Effector memory CD4-positive, alpha-beta T cell (primary cell): Measurements from ENCODE around the gene EIF4G3.

Experiments
- DNase-seq, 3 donors: peaks; one replicate each; pipeline ENCODE4 v3.0.0-alpha.2; 2020
- H3K27ac ChIP-seq: 2 replicates; pipeline ENCODE4 v1.7.0; 2013; ENCODE audit warnings: mild to moderate bottlenecking, low read length, moderate library complexity; ENCODE audit not compliant: insufficient read depth, poor library complexity, severe bottlenecking
- H3K27me3 ChIP-seq: replicated peaks from 2 replicates; pipeline ENCODE4 v1.7.0; 2013; ENCODE audit warnings: mild to moderate bottlenecking, low read length; ENCODE audit not compliant: insufficient read depth, control insufficient read depth, poor library complexity, severe bottlenecking
- H3K36me3 ChIP-seq: 2 replicates; pipeline ENCODE4 v1.7.0; 2013; ENCODE audit warnings: mild to moderate bottlenecking, low read length, moderate library complexity; ENCODE audit not compliant: control insufficient read depth, insufficient read depth
- H3K4me1 ChIP-seq: 2 replicates; pipeline ENCODE4 v1.7.0; 2013; ENCODE audit warnings: low read length, mild to moderate bottlenecking; ENCODE audit not compliant: control insufficient read depth, insufficient read depth, poor library complexity, severe bottlenecking
- H3K4me3 ChIP-seq: 2 replicates; pipeline ENCODE4 v1.7.0; 2013; ENCODE audit warnings: low read length, low read depth, mild to moderate bottlenecking; ENCODE audit not compliant: insufficient read depth, poor library complexity, severe bottlenecking
- H3K9me3 ChIP-seq: 2 replicates; pipeline ENCODE4 v1.7.0; 2013; ENCODE audit warnings: mild to moderate bottlenecking, low read length, moderate library complexity; ENCODE audit not compliant: control insufficient read depth

Gene EIF4G3

GRCh38 chr1:20988943-20989342 is 187.8 kb downstream of the EIF4G3 start:
- Histone ChIP-seq H3K4me3 (no peak overlapping the region), H3K27ac (no peak overlapping the region), H3K9me3 (no peaks in the 10 kb centered on the region), H3K4me1 (no peaks in the 10 kb centered on the region), H3K36me3 (no peaks in the 10 kb centered on the region), H3K27me3 (no peaks in the 10 kb centered on the region)
- DNase-seq = no peak

DNA sequence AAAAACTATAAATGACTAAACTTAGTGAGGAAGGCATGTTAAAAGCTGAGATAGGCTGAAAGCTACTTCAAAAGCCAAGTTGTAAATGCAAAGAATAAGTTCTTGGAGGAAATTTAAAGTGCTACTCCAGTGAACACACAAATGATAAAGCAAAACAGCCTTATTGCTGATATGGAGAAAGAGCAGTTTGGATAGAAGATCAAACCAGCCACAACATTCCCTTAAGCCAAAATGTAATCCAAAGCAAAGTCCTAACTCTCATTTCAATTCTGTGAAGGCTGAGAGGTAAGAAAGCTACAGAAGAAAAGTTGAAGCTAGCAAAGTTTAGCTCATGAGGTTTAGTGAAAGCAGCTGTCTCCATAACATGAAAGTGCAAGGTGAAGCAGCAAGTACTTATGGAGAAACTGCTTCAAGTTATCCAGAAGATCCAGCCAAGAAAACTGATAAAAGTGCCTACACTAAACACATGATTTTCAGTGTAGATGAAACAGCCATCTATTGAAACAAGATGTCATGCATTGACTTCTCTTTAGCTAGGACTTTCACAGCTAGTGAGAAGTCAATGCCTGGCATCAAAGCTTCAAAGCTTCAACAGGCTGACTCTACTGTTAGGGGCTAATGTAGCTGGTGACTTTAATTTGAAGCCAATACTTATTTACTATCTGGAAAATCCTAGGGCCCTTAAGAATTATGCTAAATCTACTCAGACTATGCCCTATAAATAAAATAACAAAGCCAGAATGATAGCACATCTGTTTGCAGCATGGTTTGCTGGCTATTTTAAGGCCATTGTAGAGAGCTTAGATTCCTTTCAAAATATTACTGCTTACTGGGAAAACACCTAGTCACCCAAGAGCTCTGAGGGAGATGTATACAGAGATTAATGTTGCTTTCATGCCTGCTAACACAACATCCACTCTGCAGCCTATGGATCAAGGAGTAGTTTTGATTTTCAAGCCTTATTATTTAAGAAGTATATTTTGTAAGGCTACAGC is 188.6 kb downstream of the EIF4G3 start:
- no peak overlapping the region for H3K27ac ChIP-seq
- H3K4me3 ChIP-seq = no peak overlapping the region
- no peaks in the 10 kb centered on the region for H3K27me3 ChIP-seq
- no peaks in the 10 kb centered on the region for H3K9me3 ChIP-seq
- no peaks in the 10 kb centered on the region for H3K4me1 ChIP-seq
- no peaks in the 10 kb centered on the region for H3K36me3 ChIP-seq
- no peak for DNase-seq

GRCh38 chr1:20983297-20983889 is 193.3 kb downstream of the EIF4G3 start:
- Histone ChIP-seq H3K4me1 (no peaks in the 10 kb centered on the region), H3K4me3 (no peak overlapping the region), H3K9me3 (no peaks in the 10 kb centered on the region), H3K27ac (no peak overlapping the region), H3K36me3 (no peaks in the 10 kb centered on the region), H3K27me3 (no peaks in the 10 kb centered on the region)
- no peak for DNase-seq

GRCh38 chr1:20982316-20982715 is 194.4 kb downstream of the EIF4G3 start:
- no peaks in the 10 kb centered on the region for H3K9me3 ChIP-seq
- no peaks in the 10 kb centered on the region for H3K4me1 ChIP-seq
- H3K4me3 ChIP-seq = no peak overlapping the region
- no peak for DNase-seq
- no peak overlapping the region for H3K27ac ChIP-seq
- no peaks in the 10 kb centered on the region for H3K36me3 ChIP-seq
- H3K27me3 ChIP-seq = no peaks in the 10 kb centered on the region

GRCh38 chr1:20981915-20982314 is 194.8 kb downstream of the EIF4G3 start:
- H3K36me3 ChIP-seq = no peaks in the 10 kb centered on the region
- H3K27ac ChIP-seq = no peak overlapping the region
- no peak overlapping the region for H3K4me3 ChIP-seq
- no peak for DNase-seq
- no peaks in the 10 kb centered on the region for H3K4me1 ChIP-seq
- H3K9me3 ChIP-seq = no peaks in the 10 kb centered on the region
- H3K27me3 ChIP-seq = no peaks in the 10 kb centered on the region

DNA sequence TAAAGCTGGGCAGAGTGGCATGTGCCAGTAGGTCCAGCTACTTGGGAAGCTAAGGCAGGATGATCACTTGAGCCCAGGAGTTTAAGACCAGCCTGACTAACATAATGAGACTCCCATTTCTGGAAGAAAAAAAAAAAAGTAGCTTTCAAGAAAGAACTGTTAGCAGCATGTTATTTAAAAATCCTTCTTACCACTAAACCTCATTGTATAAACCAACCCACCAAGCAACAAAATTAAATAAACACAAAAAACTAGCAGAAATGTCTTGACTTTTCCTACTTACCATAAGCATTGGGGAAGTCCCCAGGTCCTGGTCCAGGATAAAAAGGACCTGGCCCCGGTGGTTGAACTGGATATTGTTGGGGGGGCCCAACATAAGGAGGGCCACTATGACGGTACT is 196.6 kb downstream of the EIF4G3 start:
- Histone ChIP-seq H3K27me3 (no peaks in the 10 kb centered on the region), H3K27ac (no peak overlapping the region), H3K4me1 (no peaks in the 10 kb centered on the region), H3K4me3 (no peak overlapping the region), H3K9me3 (no peaks in the 10 kb centered on the region), H3K36me3 (no peaks in the 10 kb centered on the region)
- DNase-seq = no peak

- no peaks in the 10 kb centered on the region for H3K9me3 ChIP-seq
- no peak overlapping the region for H3K4me3 ChIP-seq
- no peak for DNase-seq
- H3K27me3 ChIP-seq = no peaks in the 10 kb centered on the region
- no peak overlapping the region for H3K27ac ChIP-seq
- no peaks in the 10 kb centered on the region for H3K36me3 ChIP-seq
- H3K4me1 ChIP-seq = no peaks in the 10 kb centered on the region
Measured at GRCh38 chr1:20978413-20978812, 198.3 kb downstream of the EIF4G3 start.

DNA sequence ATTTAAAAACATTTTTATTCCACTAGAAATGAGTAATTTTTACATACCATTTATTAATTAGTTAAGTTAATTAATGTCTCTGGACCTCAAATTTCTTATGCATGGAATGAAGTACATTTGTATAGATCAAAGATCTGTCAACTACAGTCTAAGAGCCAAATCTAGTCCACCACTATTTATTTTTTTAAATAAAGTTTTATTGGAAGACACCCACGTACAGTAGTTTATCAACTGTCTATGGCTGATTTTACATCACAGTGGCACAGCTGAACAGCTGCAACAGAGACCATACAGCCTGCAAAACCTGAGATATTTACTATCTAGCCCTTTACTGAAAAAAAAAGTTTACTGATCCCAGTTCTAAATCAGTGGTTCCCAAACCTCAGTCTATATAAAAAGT is 201.0 kb downstream of the EIF4G3 start:
- no peak overlapping the region for H3K27ac ChIP-seq
- no peaks in the 10 kb centered on the region for H3K27me3 ChIP-seq
- no peak for DNase-seq
- H3K36me3 ChIP-seq = no peaks in the 10 kb centered on the region
- no peaks in the 10 kb centered on the region for H3K4me1 ChIP-seq
- no peak overlapping the region for H3K4me3 ChIP-seq
- no peaks in the 10 kb centered on the region for H3K9me3 ChIP-seq

GRCh38 chr1:20974951-20975350 is 201.7 kb downstream of the EIF4G3 start:
- no peak overlapping the region for H3K4me3 ChIP-seq
- DNase-seq = no peak

DNA sequence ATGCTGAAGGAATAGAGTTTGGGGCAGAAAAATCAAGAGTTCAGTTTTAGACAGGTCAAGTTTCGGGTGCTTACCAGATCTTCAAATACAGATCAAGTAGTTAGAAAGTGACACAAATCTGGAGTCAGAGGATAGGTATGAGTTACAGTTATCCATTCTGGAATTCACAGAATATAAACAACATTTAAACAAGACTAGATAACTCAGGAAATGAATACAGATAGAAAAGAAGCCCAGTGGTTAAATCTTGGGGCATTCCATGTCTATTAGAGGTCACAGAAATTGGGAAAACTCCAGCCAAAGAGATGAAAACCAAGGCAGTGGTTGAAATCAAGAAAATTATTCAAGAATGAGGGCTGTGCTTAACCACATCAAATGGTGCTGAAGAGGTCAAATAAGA is 202.6 kb downstream of the EIF4G3 start:
- no peak overlapping the region for H3K27ac ChIP-seq
- no peaks in the 10 kb centered on the region for H3K9me3 ChIP-seq
- H3K36me3 ChIP-seq = no peaks in the 10 kb centered on the region
- DNase-seq = no peak
- no peak overlapping the region for H3K4me3 ChIP-seq
- no peaks in the 10 kb centered on the region for H3K4me1 ChIP-seq
- no peaks in the 10 kb centered on the region for H3K27me3 ChIP-seq

More at GRCh38 chr1:20974951-20975350, 201.7 kb downstream of the EIF4G3 start:
- Histone ChIP-seq H3K4me1 (no peaks in the 10 kb centered on the region), H3K36me3 (no peaks in the 10 kb centered on the region), H3K27me3 (no peaks in the 10 kb centered on the region), H3K9me3 (no peaks in the 10 kb centered on the region), H3K27ac (no peak overlapping the region)
